GM19023 (cell line): Measurements from ENCODE around the gene KRTAP2-4.
"Not testable (repeated sequence)": the region's sequence is repeated elsewhere in the genome, so short reads cannot be mapped to it uniquely, and the experiment has no call there.

Experiments used
- ATAC-seq: cut with Tn5 transposase; IDR thresholded peaks from one replicate; pipeline ENCODE4 v1.9.1; 2021; ENCODE audit warnings: mild to moderate bottlenecking, moderate library complexity; ENCODE audit not compliant: unreplicated experiment

Gene KRTAP2-4

DNA sequence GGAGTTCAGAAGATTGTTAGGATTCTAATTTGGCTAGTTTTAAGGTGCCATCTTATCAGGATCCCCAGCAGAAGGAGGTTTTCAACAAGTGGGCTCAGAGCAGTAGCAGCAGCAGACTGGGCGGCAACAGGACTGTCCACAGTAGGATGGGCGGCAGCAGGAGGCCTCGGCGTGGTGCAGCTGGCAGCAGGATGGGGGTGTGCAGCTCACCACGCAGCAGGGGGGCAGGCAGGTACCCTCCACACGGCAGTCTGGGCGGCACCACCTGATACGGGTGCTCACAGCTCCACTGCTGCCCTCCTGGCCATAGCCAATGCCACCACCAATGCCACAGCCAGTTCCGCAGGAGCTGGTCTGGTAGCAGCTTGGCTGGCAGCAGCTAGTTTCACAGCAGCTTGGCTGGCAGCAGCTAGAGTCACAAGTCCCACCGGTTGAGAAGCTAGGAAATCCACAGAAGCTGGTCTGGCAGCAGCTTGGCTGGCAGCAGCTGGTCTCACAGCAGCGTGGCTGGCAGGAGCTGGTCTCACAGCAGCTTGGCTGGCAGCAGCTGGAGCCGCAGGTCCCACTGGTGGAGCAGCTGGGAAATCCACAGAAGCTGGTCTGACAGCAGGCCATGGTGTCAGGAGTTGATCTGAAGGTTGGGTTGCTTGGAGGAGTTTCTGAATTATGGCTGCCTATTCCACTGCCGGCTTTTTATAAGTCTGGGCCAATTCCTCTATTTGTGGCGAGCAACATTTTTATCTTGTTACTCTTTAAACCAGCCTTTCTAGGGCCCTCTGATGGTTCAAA, 24.7 kb downstream of the KRTAP2-4 start, which contains the start of gene KRTAP1-1:
KRTAP1-1 (minus strand) TSS at position 668 of the 789 bp plus-strand sequence; CDS start at position 615, 53 bp downstream.
- ATAC-seq = not testable (repeated sequence)

DNA sequence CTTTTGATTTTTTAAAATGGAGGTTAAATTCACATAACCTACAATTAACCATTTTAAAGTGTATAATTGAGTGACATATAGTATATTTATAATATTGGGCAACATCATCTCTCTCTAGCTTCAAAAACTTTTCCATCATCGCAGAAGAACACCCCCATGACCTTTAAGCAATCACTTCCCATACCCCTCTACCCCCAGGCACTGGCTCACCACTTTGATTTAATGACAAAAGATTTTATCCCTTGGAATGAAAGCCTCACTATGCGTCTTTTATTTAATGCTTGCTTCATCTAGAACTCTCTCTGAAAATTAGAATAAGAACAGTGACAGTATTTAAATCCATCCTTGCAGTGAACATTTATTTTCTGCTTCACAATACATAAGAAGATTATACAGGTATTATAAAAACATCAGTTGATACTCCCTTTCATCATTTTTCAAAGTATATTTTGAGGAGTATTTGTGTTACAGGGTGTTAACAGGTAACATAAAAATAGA, 27.8 kb downstream of the KRTAP2-4 start:
- ATAC-seq = no peak

DNA sequence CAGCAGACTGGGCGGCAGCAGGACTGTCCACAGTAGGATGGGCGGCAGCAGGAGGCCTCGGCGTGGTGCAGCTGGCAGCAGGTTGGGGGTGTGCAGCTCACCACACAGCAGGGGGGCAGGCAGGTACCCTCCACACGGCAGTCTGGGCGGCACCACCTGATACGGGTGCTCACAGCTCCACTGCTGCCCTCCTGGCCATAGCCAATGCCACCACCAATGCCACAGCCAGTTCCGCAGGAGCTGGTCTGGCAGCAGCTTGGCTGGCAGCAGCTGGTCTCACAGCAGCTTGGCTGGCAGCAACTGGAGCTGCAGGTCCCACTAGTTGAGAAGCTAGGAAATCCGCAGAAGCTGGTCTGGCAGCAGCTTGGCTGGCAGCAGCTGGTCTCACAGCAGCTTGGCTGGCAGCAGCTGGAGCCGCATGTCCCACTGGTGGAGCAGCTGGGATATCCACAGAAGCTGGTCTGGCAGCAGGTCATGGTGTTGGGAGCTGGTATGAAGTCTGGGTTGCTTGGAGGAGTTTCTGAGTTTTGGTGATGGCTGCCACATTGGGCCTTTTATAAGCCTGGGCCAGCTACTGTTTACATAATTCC, 31.2 kb downstream of the KRTAP2-4 start, which contains the start of gene KRTAP1-3:
KRTAP1-3 (minus strand) TSS at position 529 of the 590 bp plus-strand sequence; CDS start at position 476, 53 bp downstream.
- not testable (repeated sequence) for ATAC-seq

DNA sequence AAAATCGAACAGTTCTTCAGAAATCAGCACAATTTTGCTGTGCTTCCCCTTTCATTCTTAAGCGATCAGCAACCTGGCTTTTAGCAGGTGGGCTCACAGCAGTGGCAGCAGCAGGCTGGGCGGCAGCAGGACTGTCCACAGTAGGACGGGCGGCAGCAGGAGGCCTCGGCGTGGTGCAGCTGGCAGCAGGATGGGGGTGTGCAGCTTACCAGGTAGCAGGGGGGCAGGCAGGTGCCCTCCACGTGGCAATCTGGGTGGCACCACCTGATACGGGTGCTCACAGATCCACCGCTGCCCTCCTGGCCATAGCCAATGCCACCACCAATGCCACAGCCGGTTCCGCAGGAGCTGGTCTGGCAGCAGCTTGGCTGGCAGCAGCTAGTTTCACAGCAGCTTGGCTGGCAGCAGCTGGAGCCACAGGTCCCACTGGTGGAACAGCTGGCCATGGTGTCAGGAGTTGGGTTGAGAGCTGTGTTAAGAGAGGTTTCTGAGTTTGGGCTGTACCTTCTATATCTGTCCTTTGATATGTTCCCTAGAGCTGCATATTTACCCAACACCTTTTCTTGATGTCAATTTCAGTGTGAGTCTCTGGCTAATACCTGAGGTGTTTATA, 35.9 kb downstream of the KRTAP2-4 start, which contains the start of gene KRTAP1-4:
KRTAP1-4 (minus strand) TSS at position 563 of the 613 bp plus-strand sequence; CDS start at position 446, 117 bp downstream.
- ATAC-seq = no peak

DNA sequence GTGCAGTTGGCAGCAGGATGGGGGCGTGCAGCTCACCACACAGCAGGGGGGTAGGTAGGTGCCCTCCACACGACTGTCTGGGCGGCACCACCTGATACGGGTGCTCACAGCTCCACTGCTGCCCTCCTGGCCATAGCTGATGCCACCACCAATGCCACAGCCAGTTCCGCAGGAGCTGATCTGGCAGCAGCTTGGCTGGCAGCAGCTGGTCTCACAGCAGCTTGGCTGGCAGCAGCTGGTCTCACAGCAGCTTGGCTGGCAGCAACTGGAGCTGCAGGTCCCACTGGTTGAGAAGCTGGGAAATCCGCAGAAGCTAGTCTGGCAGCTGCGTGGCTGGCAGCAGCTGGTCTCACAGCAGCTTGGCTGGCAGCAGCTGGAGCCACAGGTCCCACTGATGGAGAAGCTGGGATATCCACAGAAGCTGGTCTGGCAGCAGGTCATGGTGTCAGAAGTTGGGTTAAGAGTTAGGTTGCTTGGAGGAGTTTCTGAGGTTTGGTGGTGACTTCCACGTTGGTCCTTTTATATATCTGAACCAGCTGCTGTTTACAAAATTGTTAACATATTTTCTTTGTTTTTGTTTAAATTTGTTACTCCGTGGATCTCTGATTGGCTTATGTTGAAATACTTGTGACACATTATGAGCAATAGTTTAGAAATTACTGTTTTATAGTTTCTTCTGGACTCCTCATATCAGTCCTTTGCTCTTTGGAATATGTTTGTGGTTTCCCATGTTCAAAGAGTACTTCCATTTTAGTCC, 38.8 kb downstream of the KRTAP2-4 start, which contains the start of gene KRTAP1-5:
KRTAP1-5 (minus strand) TSS at position 494 of the 757 bp plus-strand sequence; CDS start at position 441, 53 bp downstream.
- no peak for ATAC-seq

DNA sequence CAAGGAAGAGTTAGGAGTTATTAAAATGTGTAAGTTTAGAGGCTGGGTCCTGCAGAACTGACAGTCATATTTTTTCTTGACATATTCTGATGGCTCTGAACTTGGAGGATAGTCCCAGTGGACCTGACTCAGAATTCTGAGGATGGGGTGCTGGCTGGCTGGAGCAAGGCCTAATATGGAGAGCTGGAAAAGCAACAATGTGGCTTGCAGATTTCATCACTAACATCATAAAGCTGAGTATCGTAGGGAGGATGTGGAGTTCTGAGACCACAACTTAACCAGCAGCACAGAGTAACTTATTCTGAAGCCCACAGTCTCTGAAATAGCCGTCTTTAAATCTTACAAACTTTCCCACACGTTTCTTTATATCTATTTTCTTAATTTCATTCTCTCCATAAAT, 41.0 kb downstream of the KRTAP2-4 start:
- no peak for ATAC-seq

DNA sequence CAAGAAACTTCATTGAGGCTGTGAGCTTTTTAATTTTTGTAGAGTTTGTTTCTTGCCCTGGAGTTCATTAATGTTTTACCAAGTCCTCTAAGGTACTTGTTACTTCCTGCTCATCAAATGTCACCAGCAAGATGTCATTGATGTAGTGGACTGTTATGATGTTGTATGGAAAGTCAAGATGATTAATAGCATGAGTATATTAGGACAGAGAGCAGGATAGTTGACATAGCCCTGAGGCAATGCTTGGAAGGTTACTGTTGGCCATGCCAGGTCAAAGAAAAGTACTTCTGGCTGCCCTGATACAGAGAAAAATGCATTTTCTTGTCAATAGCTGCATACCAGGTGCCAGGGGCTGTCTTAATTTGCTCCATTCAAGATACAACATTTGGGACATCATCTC, 45.3 kb downstream of the KRTAP2-4 start:
- ATAC-seq = no peak

DNA sequence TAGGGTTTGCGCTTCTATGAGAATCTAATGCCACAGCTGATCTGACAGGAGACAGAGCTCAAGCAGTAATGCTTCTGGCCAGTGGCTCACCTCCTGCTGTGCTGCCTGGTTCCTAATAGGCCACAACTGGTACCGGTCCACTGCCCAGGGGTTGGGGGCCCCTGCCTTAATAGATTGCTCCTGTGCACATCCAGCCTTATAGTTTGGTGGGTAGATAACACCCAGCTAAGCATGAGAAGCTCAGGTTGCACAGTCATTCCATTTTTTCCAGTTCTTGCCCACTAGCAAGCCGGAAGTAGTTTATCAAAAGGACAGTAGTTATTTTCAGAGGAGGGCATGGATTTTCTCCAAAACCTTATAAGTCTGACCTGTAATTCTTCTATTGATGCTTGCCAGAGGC, 46.3 kb downstream of the KRTAP2-4 start:
- ATAC-seq = no peak

DNA sequence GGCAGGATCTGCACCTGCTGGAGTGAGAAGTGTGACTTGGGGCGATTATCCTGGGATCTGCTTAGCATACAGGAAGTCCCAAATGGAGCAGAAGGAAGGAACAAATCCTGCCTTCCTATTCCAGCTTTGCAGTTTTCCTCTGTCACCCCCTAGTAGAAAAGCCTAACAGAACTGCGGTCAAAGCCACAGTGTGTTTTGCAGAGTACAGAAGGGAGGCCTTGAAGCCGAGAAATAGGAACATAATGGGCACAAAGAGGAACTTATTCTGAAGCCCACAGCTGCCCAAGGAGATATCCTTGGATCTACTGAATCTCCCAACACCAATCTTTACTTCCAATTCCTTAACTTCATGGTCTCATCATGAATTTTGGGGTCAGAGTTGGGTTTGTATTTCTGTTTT, 47.1 kb downstream of the KRTAP2-4 start:
- no peak for ATAC-seq

DNA sequence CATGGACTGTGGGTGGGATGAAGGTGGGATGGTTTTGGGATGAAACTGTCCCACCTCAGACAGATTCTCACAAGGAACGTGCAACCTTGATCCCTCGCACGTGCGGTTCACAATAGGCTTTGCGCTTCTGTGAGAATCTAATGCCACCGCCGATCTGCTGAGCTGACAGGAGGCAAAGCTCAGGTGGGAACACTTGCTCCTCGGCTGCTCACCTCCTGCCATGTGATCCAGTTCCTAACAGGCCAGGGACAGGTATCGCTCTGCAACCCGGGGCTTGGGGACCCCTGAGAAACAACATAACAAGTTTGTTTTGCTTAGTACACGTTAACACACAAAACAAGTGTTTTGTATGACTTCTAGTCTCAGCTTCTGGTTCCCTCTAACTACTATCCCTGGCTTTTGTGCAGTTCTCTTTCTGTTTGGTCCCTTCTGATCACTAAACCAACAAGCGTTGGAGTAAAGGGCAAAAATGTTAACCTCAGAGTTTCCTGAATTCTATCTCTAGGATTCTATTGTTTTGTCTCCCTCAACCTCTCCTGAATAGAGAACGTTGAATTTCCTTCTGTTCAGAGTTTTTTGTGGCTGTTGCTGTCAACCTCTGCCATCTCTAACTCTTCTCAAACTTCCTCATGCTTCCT, 49.0 kb downstream of the KRTAP2-4 start:
- ATAC-seq = no peak

DNA sequence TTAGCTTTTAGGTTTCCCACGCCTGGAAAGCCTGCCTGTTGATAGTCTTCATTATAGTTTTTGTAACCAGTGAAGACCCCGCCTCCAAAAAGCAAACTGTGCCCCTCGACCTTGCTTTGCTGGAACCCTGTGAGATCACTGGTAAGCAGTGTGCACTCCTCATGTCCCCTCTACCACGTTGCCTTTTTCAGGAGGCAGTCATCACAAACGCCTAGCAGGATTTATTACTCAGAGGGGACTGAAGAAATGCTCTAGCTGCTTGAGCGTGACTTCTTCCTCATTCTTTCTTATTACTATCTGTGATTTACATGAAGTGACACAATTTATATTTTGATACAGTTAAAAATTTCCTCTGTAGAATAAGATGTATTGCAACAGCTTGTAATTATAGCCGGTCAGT, 50.2 kb downstream of the KRTAP2-4 start:
- ATAC-seq = no peak
